HG02938 (cell line): ENCODE data around the gene AAMP.

Source experiments
- ATAC-seq: cut with Tn5 transposase; IDR thresholded peaks from one replicate; pipeline ENCODE4 v1.9.1; 2021; ENCODE audit warnings: mild to moderate bottlenecking, moderate library complexity; ENCODE audit not compliant: unreplicated experiment

The AAMP gene

GRCh38 chr2:218224186-218224585, 45.8 kb downstream of the AAMP start:
- ATAC-seq, result no peak

DNA sequence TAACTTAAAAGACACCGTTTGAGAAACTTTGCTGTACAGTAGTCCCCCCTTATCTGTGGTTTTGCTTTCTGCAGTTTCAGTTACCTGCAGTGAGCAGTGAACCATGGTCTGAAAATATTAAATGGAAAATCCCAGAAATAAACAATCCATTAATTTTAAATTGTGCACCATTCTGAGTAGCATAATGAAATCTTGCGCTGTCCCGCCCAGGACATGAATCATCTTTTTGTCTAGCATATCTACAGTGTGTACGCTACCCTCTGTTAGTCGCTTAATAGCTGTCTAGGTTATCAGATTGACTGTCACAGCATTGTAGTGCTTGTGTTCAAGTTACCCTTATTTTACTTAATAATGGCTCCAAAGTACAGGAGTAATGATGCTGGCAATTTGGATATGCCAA, 46.9 kb downstream of the AAMP start:
- no peak for ATAC-seq

DNA sequence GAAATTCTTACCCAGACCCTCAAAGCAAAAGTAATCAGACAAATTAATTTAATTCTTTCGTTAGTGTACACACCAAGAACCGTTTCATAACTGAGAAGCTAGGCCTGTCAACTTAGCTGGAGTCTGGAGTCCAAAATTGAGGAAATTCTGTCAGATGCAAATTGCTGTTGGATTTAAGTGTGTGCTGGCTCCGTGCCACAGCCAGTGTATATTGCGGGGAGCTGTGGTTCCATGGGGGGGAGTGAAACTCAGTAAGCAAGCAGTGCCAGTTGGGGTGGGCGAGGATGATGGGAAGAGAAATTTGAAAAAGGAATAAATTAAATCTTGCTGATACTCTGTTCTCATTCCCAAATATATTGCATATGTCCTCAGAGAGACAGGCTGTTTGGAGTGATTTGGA, 48.9 kb downstream of the AAMP start:
- no peak for ATAC-seq

DNA sequence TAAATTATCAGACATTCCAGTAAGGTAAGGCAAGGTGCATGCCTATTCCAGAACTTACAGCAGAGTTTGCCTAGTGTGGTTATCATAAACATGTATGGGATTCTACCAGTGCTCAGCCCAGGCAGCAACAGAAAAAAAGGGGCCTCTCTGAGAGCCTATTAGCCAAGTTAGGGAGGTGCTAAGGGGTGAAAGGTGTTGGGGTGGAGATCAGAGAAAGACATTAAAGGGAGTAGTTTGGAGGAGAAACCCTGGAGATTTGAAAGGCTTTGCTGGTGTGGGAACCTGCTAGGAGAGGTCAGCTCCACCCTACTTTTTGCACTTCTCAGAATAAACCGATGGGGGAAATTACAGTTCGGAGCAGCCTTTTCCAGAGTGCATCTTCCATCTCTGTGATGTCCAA, 50.0 kb downstream of the AAMP start:
- no peak for ATAC-seq

- ATAC-seq, result peak; percentile 35
These were observed 51.4 kb downstream of the AAMP start for GRCh38 chr2:218218268-218219185.

GRCh38 chr2:218217360-218218267, 52.3 kb downstream of the AAMP start:
- ATAC-seq, result peak; percentile 35

DNA sequence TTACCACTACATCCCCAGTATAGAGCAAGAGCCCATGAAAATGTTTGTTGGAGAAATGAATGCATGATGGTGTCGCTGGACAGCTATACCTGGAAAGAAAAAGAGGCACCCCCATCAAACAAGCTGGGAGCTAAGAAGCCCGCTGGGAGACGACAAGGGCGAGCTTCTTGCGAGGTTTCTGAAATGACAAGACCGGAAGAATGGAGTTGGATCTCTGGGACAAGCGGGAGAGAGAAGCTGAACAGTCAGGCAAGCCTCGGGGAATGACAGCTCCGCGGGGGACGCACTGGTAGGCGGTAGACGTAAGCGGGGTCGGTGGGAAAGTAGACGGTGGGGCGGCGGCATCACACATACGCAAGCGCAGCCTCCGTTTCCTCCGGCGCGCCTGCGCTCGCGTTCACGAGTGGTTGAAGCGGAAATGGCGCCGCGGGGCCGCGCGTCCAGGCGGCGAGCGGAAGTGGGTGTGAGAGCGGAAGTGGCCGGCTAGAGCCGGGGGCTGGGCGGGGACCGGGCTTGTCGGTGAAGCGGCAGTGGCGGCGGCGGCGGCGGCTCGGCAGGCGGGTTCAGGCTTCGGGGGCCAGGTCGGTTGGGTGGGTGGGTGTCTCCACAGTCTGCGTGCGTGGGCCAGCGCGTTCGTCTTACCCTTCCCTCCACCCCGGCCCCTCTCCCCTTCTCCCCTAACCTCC, 53.1 kb downstream of the AAMP start, which contains the start of gene ARPC2:
TSS of gene ARPC2 (plus strand) at position 516 of the 686 bp plus-strand sequence. CDS start 282 bp downstream, outside the sequence.
- ATAC-seq, result peak; percentile 69

DNA sequence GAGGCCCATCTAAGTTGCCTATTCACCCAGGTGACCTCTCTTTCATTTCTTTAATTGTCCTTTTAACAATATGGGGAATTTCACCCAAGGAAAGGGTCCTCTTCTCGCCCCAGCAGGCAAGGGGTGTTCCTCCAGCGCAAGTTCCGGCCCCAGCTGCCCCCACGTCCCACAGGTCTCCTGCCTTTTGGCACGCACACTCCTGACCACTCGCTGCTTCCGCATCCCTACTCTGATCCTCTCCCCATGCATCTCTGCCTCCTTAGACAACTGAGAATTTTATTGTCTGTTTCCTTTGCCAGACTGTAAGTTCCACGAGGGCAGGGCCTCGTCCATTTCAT, 53.6 kb downstream of the AAMP start:
- no peak for ATAC-seq
